NCI-H510A (cell line): ENCODE results near the gene PRDM16.

Experiments used
- DNase-seq: peaks from one replicate; lab custom pipeline; 2025; lab: John Stamatoyannopoulos, UW

The PRDM16 gene

GRCh38 chr1:3339856-3340255 lies 270.9 kb downstream of the PRDM16 start:
- DNase-seq: no peak

GRCh38 chr1:3340548-3341235 lies 271.7 kb downstream of the PRDM16 start:
- DNase-seq: no peak

GRCh38 chr1:3341236-3341994 lies 272.4 kb downstream of the PRDM16 start:
- no peak for DNase-seq

GRCh38 chr1:3342960-3343359 lies 274.0 kb downstream of the PRDM16 start:
- DNase-seq: no peak

GRCh38 chr1:3344395-3344794 lies 275.4 kb downstream of the PRDM16 start:
- no peak for DNase-seq

GRCh38 chr1:3345792-3346191 lies 276.8 kb downstream of the PRDM16 start:
- DNase-seq: no peak

- no peak for DNase-seq
Measured at GRCh38 chr1:3346478-3346877, 277.5 kb downstream of the PRDM16 start.

DNA sequence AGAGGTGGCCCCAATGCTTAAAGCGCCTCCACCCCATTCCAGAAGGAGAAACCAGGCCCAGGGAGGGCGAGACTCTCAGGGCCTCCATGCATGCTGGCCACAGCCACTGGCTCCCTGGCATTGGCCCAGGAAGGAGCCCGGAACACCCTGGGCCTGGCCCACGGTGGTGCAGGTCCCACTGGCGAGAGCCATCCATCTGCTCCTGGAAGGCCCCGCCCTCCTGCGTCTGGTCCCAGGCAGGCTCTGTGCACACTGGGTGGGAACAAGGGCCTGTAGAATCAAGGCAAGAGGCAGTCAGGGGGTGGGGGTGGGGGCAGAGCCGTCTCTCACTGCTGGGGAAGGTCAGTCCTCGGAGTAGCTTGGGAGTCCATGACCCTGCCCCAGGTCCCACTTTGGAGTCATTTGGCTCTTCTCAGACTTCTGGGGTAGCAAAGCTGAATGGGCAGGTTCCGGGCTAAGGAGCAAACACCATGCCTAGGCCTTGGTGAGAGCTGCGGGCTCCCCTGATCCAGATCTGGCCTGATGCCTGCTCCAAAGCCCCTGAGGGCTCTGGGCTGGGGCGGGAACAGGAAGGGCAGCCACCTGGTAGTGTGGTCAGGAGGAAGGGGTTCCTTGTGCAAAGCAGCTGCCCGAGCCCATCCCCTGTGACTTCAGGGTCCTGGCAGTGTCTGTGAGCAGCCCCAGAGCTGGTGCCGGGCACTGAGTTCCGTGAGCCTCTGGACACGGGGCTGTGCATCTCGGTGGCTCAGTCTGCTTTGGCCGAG lies 278.4 kb downstream of the PRDM16 start:
- DNase-seq: no peak

DNA sequence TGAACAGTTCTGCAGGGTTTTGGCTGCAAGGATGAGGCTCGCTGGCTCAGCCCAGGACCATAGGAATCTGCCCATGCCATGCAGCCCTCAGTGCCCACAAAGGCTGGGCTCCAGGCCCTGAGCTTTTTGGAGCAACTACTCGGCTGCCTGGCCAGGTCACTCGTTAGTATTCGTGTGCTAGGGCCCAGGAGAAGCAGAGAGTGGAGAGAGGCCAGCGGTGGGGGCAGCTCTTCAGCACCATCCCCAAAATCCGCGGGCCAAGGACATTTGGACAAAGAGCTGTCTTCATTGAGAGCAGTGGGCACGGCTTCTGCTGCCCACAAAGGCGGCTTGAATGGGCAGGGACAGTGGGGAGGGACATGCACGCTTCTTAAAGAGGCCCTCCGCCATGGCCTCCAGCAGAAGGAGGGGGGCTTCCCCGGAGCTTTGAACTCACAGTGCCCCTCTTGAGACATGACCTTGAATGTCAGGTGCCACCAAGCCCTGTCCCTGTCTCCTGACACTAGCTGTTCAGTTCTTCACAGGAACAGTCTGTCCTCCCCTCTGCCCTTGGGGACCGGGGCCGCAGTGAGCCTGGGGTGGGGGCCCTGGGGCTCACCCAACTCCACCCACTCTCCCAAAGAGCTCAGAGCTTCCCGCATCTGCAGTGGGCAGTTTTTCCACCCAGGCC lies 279.3 kb downstream of the PRDM16 start:
- DNase-seq: no peak

DNA sequence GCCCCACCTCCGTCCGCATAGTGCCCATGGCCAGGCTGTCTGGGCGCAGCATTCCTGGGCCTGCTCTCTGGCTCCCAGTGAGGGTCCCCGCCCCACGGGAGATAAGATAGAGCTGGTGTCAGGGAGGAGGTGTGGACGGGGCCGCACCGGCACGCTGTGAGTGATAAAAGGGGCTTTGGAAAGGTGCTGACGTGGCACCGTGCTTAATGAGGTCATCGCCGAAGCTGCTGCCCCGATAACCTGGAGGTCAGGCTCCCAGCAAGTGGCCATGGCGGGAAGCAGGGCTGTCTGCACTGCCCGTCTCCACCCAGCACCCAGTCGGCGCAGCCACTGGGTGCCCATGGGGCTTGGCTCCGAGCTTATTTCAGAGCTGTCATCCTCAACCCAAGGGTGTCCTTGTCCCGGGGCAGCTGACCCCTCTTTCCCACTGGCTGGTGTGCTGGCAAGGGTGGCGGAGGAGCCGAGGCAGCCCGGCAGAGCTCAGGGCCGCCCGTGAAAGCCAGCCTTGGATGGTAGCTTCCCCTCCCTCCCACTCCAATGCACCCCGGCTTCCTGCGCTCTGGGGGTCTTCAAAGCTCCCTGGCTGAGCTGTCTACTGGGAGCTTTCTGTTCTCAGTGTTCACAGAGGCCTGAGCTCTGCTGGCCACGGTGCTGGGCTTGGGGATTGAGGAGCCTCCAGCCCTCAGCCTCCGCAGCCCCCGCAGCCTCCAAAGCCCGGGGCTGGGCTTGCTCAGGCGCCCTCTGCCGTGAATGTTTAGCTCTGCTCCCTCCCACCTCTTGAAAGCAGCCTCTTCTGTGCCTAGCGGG lies 280.4 kb downstream of the PRDM16 start:
- no peak for DNase-seq

GRCh38 chr1:3349968-3350299 lies 280.9 kb downstream of the PRDM16 start:
- no peak for DNase-seq

DNA sequence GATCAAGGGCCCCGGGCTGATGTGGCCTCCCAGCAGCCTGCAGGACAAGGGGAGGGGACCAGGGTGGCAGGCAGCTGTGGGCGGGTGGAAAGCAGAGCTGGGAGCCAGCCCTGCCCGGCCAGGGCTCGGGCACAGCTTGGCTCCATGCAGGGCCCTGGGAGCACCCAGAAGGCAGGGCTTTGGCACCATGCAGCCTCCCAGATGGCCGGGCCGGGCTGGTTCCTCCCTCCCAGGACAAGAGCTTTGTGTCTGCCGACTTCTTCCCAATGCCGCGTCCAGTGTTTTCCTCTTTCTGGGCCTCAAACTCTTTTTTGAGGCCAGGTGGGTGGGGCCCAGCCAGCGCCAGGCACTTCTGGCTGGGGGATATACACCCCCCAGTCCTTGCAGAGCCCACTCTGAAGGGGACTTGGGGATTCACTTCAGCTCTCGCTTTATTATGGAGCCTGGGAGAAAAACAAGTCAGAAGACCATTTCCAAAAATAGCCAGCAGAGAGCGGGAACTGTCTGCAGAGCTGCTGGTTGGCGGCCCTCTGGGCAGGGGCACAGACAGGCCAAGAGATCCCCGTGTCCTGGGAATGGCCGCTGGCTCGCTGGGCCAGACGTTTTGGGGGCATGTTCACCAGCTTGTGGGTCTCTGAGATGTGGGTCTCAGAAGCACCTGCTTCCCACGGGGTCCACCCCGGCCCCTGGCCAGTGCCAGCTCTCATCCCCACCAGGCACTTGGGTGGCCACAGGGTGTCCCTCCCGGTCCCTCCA lies 281.7 kb downstream of the PRDM16 start:
- DNase-seq: no peak

DNA sequence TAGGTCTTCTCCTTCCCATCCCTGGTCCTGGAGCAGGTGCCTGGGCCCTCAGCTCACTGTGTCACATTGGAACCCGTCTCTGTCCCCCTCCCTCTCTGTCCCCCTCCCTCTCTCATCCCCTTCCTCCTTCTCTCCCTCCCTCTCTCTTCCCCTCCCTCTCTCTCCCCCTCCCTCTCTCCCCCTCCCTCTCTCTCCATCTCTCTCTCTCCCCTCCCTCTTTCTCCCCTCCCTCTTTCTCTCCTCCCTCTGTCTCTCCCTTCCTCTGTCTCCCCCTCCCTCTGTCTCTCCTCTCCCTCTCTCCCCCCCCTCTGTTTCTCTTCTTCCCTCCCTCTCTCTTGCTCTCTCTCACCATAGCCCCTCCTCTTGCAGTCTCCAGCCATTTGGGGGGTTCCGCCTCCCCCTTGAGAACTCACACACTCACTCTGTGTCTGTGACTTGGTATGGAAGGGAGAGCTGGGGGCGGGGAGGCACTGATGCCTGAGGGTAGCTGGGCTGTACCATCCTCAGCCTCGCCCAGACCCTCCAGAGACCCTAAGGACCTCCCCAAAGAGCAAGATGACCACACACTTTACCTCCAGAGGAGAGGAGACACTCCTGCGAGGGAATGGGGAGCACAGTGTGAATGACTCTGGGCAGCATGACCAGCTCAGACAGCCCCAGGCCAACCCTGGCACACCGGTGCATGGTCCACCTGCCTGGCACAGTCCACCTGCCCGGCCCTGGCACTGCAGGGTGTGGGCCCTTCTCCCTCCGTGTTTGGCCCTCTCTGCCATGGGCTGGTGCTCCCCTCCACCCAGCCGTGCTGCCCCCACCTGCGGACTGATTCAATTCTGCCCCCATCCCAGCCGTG lies 282.7 kb downstream of the PRDM16 start:
- DNase-seq: no peak

DNA sequence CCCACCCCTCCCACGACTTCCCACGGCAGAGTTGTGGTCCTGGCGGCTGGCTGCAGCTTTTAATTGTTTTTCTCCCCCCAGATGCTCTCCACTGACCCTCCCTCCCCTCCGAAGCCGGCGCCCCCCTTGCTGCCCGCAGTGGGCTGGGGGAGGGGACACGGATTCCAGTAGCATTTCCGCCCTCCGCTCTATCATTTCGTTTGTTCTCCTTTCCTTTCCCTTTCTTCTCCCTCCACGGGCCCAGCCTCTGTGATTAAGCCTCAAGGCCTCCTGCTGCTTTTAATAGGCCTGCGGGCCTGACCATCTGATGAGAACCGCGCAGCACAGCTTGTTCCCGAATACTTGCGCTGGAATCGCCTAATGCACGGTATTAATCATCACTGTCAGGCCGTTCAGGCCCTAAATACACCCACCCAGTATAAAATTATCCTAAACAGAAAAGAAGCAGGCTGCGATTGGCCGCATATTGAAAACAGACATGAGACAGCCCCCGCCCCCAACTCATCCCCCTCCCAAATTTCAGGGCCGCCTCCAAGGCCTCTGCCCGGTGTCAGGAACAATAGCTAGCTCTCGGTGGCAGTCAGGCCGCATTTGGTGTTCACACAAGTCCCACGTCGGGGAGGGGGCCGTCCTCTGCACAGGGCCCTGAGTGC lies 283.4 kb downstream of the PRDM16 start:
- no peak for DNase-seq

DNA sequence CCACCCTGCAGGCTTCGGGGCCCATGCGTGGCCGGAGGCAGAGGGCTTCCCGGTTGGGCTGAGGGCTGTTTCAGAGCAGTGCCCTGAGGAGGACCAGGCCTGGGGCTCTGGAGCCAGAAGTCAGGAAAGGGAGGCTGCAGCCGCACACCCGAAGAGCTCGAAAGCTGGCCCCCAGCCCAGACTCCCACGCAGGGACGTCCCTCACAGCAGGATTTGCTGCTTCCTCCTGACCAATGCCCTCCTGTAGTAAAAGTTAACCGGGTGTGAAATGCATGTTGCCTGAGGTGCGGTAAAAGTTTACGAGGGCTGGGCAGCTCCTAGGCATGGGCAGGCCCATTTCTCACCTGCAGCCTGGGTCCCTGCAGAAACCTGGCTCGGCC lies 283.9 kb downstream of the PRDM16 start:
- no peak for DNase-seq

DNA sequence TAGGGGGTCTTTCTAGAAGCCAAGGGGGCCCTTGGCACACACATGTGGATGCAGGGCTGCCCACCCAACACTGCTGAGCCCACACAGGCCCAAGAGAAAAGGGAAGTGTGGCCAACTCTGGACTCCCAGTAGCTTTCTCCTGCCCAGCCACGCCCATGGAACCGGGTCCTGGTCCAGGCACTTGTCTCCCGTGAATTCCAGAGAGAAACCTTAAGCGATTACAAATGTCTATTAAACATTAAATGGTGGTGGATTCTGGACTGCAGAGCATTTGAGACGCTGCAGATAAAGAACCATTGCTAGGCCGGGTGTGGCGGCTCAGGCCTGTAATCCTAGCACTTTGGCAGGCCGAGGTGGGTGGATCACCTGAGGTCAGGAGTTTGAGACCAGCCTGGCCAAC lies 284.9 kb downstream of the PRDM16 start:
- no peak for DNase-seq

GRCh38 chr1:3355089-3355488 lies 286.1 kb downstream of the PRDM16 start:
- DNase-seq: no peak

DNA sequence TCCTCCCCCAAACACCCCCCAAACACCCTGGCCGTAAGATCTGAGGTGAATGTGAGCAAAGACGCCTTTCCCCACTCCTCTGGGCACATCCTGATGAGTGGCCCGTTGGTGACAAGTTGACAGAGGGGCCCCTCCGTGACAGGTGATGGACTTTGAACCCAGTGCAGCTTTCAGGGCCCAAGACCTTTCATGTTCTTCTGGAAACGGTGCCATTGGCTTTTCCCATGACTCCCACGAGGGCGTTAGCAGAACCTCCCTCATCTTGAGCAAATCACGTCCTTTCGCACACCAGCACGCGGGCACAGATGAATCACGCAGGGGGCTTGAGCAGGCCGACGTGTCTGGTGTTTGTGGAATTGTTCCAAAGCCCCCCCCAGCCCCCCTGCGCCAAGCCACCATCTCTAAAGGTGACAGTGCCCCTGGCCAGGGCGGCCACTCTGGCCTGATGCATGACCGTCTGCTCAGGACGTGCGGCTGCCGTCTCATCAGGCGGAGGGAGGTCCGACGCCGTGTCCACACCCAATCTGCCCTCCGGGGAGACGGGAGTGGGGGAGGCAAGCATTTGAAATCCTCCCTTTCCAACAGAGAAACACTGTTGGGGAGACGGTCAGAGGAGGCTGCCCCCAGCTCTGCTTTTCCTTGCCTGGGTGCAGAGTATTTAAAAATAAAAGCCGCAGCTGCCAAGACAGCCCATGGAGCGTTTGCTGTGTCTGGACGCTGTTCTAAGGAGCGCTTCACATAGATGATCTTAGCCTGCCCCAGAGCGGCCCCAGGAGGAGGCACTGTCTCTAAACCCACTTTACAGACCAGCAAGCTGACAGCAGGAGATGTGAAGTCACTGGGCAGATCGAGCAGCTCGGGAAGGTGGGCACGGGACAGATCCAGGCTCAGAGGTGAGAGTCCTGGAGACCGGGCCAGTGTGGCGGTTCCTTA lies 287.2 kb downstream of the PRDM16 start:
- DNase-seq: no peak
